Parietal lobe (tissue), 2 donors: Measurements from ENCODE around the gene TFE3. TPM values are rescaled to one million over a fixed set of nuclear protein-coding genes. Genes with fewer than 3 reads are reported as not detected.

Experiments
- small RNA-seq: library from RNA; depleted of rRNA; stranded (forward); fragments of <200 nt; gene quantifications from one replicate; pipeline ENCODE3, GENCODE V24; 2014; ENCODE audit warnings: low replicate concordance
- total RNA-seq: library from RNA; depleted of rRNA; stranded (reverse); fragments of >200 nt; gene quantifications from one replicate; pipeline ENCODE4 v1.2.3, GENCODE V29; 2014

Gene TFE3, protein sequence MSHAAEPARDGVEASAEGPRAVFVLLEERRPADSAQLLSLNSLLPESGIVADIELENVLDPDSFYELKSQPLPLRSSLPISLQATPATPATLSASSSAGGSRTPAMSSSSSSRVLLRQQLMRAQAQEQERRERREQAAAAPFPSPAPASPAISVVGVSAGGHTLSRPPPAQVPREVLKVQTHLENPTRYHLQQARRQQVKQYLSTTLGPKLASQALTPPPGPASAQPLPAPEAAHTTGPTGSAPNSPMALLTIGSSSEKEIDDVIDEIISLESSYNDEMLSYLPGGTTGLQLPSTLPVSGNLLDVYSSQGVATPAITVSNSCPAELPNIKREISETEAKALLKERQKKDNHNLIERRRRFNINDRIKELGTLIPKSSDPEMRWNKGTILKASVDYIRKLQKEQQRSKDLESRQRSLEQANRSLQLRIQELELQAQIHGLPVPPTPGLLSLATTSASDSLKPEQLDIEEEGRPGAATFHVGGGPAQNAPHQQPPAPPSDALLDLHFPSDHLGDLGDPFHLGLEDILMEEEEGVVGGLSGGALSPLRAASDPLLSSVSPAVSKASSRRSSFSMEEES
- 12.2 TPM for total RNA-seq

DNA sequence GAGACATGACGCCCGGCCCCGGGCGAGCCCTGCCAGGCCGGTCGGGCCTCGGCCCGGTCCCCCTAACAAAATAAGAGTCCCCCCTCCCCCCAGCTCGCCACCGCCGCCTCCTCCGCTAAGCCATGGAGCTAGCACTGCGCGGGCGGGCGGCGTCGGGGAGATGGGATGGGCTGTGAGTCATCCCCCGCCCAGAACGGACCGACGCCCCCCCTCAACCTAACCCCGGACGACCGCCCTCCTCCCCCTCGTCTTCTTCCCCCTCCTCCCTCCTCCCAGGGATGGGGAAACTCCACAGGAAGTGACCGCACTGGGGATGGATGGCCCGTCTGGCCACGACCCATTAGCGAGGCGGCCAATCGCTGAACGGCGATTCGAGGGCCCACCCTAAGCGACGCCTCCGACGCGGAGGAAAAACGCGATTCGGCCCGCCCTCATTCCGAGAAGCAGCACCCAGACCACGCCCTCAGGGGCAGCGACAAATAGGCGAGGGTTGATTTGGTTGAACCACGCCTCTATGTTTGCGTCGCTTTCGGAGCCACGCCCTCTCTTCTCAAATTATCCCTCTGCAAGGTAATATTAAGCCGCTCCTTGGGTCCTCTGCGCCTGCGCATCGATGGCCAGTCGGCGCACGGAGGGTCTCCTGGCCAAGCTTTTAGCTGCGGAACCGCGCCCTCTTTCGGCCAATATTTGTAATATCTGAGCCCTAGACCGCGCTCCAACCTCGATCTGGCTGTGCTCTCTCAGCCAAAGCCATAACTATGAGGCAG is at the start of gene TFE3:
Gene TFE3 (minus strand): TSS at position 138 of the 767 bp plus-strand sequence. CDS start 131 bp downstream, at position 7.

DNA sequence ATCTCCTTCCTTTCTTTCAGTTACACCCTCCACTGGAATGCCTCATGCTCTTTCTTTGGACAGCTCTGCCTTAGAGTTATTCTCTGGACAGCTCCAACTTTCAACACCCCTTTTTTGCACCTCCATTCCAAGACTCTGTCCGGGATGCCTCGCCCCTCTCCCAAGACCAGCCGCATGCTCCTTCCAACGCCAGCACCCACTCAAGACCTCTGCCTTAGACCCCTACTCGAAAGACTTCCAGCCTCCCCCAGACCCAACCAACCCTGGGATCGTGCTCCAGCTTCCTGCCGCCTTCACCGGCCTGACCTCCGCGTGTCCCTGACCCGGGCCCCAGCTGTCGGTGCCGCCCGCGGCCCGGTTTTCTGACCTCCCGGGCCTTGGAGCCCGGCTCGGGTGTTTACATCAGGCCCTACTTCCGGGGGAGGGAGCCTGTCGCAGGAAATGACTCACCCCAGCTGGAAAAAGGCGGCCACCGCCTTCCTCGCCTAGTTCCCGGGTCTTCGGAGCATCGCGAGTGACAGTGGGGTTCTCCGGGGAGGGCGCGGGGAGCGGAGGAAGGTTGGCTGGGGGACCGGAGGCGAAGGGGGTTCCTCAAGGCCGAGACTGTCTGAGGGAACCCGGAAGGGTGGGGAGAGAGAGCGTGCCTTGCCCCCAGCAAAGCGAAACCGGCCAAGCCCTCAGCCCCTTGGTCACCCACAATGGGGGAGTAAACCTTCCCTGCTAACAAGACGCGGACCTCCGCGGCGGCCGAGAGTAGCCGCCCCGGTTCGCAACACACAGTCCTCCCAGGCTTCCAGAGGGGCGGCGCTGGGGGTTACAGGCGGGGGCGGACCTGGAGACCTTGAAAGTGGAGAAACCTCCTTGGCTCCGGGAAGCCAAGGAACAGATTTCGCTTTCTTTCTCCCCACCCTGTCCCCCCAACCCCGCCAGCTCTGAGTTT is 36.6 kb upstream of the TFE3 start, which contains the start of gene WDR45:
Gene WDR45 (minus strand): TSS at position 399 of the 940 bp plus-strand sequence. CDS start 1,792 bp downstream, outside the sequence.

DNA sequence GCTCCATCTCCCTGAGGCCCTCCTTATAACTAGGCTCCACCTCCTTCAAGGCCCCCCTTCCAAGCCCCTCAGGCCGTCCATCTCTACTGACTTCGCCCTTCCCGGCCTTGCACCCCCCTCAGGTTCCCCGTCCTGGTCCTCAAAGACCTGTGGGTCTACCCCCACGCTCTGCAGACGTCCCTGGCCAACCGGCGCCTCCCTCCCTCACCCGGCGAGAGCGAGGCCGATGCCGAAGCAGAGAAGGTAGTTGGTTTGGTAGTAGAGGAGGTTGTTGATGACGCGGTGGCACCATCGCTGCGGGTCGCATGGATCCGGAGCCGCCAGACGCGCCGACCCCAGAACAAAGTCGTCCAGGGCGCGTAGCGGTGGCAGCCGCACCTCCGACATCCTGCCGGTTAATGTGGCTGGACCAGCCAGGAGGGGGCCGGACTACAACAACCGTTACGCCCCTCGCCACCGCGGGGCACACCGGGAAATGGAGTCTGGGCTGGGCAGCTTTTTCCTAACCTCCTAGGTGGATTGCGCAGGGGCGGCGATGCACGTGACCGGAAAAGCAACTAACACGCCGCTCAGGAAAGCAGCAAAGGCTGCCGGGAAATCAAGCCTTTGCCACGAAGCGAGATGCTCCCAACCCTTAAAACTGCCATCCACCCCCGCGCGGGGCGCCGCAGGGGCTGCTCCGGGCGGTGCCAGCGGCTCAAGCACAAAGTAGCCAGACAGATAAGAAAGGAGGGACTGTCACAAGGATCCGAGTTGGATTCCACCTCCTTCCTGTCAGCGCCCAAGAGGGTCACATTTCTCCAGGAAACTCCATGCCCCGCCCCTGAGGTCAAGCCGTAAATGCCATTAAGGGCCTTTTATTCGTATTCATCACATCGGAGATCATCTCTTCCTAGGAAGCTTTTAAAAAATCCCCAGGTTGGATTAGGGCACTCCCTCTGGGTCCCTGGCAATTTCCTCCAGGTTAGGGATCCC is 30.7 kb upstream of the TFE3 start, which contains the start of gene PRAF2:
Gene PRAF2 (minus strand): TSS at position 402 of the 975 bp plus-strand sequence. CDS start 15 bp downstream, at position 387.

DNA sequence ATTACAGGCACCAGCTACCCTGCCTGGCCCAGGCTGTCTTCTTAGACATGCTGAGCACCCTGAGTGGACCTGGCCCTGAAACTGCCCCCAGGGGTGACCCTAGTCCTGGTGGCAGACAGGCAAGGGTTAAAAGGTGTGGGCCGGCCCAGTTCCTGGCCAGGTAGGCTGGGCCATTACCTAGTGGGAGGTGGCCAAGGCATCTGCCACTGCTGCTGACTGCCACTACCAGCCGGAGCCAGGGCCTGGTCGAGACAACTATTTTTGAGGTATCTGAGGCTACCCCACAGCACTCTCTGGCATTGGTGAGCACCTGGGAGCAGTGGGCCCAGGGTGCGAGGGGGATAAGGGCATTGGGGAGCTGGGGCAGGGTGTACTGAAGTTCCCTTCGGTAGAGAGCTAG is 15.6 kb upstream of the TFE3 start, which contains the start of gene CCDC120:
Gene CCDC120 (plus strand): TSS at position 206 of the 400 bp plus-strand sequence. CDS start 3,043 bp downstream, outside the sequence.

DNA sequence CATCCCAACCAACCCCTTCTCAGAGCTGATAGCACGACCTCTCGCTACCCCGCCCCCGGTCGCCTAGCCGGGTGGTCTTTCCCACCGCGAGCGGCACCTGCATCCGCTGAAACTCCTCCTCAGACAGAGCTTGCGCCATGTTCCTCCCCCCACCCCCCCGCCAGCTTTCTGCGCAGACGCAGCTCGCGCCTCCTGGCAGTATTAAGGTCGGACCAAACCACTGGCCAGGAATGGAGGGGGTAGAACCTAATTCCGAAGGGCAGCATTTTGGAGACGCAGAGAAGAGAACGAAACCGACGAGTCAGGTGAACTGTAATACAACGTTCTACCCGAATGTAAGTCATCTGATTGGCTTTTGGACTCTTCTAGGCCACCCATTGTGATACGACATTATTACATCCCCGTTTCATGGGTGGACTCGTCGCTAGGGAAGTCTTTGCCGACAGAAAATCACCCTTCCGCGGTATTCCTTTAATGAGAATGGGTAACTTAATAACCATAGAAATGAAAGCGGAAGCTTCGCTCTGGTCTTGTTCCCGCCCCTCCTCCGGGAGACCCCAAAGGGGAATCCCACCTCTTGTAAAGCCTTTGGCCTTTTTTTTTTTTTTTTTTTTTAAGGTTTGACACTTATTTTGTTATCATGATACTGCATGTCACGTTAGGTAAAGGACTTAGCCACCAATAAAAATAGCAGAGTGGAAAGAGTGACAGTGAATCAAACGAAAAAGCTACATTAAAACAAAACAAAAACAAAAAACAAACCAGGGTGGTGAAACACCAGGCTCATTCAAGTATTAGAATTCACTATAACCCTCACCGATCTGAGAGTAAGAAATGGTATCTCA is 40.8 kb downstream of the TFE3 start, which contains the start of gene GRIPAP1:
Gene GRIPAP1 (minus strand): TSS at position 174 of the 845 bp plus-strand sequence. CDS start 35 bp downstream, at position 139.

Small RNA genes lying within 50 kb of the gene (small RNA-seq; reads per million reads assigned to genes)
- gene RNU4-52P, result 0.64 reads per million, percentile 57 among the genes with 10 or more reads in this experiment

Other genes starting within 250 kb of the TFE3 start
- 125 TPM for gene HDAC6, start 241.3 kb downstream of the TFE3 start, total RNA-seq
- gene ERAS, start 216.8 kb downstream of the TFE3 start, total RNA-seq, result not detected
- 63.5 TPM for gene PCSK1N, start 207.7 kb downstream of the TFE3 start, total RNA-seq
- 19.4 TPM for gene TIMM17B, start 145.6 kb downstream of the TFE3 start, total RNA-seq
- gene PQBP1, start 145.4 kb downstream of the TFE3 start, total RNA-seq, result 34.7 TPM
- 6.9 TPM for gene SLC35A2, start 131.7 kb downstream of the TFE3 start, total RNA-seq
- 9.7 TPM for gene PIM2, start 124.3 kb downstream of the TFE3 start, total RNA-seq
- gene OTUD5, start 85.8 kb downstream of the TFE3 start, total RNA-seq, result 30.4 TPM
- 0.63 TPM for gene KCND1, start 71.5 kb downstream of the TFE3 start, total RNA-seq
- gene GRIPAP1, start 41.1 kb downstream of the TFE3 start, total RNA-seq, result 49.8 TPM
- gene CCDC120, start 15.6 kb upstream of the TFE3 start, total RNA-seq, result 5.3 TPM
- 7.8 TPM for gene PRAF2, start 30.6 kb upstream of the TFE3 start, total RNA-seq
- 37.6 TPM for gene WDR45, start 36.5 kb upstream of the TFE3 start, total RNA-seq
- gene GPKOW, start 80.4 kb upstream of the TFE3 start, total RNA-seq, result 20.3 TPM
- 2.8 TPM for gene MAGIX, start 119.4 kb upstream of the TFE3 start, total RNA-seq
- 1.6 TPM for gene PLP2, start 128.5 kb upstream of the TFE3 start, total RNA-seq
- 0.31 TPM for gene PRICKLE3, start 143.0 kb upstream of the TFE3 start, total RNA-seq
- gene SYP, start 156.8 kb upstream of the TFE3 start, total RNA-seq, result 121 TPM
- gene CACNA1F, start 190.0 kb upstream of the TFE3 start, total RNA-seq, result not detected
- 5.3 TPM for gene CCDC22, start 192.1 kb upstream of the TFE3 start, total RNA-seq
- not detected for gene FOXP3, start 221.4 kb upstream of the TFE3 start, total RNA-seq
- gene PPP1R3F, start 226.4 kb upstream of the TFE3 start, total RNA-seq, result 19.1 TPM